ENCODE results near the gene TIMM22.

Gene TIMM22

GRCh38 chr17:1022278-1023024 is 25.5 kb downstream of the TIMM22 start:
- DNase-seq (ENCODE audit: low spot score): no peak

- DNase-seq (ENCODE audit: low spot score): no peak
Observed at GRCh38 chr17:1024076-1024475, 27.1 kb downstream of the TIMM22 start.

GRCh38 chr17:1025733-1026598 is 29.0 kb downstream of the TIMM22 start:
- no peak for DNase-seq (ENCODE audit: low spot score)

GRCh38 chr17:1026599-1026975 is 29.7 kb downstream of the TIMM22 start:
- no peak for DNase-seq (ENCODE audit: low spot score)

- no peak for DNase-seq (ENCODE audit: low spot score)
Observed at GRCh38 chr17:1027044-1027443, 30.1 kb downstream of the TIMM22 start.

GRCh38 chr17:1029196-1029921 is 32.4 kb downstream of the TIMM22 start:
- DNase-seq (ENCODE audit: low spot score): no peak

GRCh38 chr17:1029922-1030644 is 33.2 kb downstream of the TIMM22 start:
- DNase-seq (ENCODE audit: low spot score): no peak

- no peak for DNase-seq (ENCODE audit: low spot score)
Observed at GRCh38 chr17:1030684-1031532, 34.0 kb downstream of the TIMM22 start.

GRCh38 chr17:1031711-1032110 is 34.8 kb downstream of the TIMM22 start:
- no peak for DNase-seq (ENCODE audit: low spot score)

- no peak for DNase-seq (ENCODE audit: low spot score)
Observed at GRCh38 chr17:1032391-1032790, 35.5 kb downstream of the TIMM22 start.

GRCh38 chr17:1033503-1033902 is 36.6 kb downstream of the TIMM22 start:
- no peak for DNase-seq (ENCODE audit: low spot score)

GRCh38 chr17:1034652-1035210 is 37.8 kb downstream of the TIMM22 start:
- no peak for DNase-seq (ENCODE audit: low spot score)

GRCh38 chr17:1035546-1036170 is 38.7 kb downstream of the TIMM22 start:
- DNase-seq (ENCODE audit: low spot score): no peak

- no peak for DNase-seq (ENCODE audit: low spot score)
Observed at GRCh38 chr17:1036171-1036844, 39.4 kb downstream of the TIMM22 start.

- DNase-seq (ENCODE audit: low spot score): no peak
Observed at GRCh38 chr17:1036845-1037237, 39.9 kb downstream of the TIMM22 start.

- DNase-seq (ENCODE audit: low spot score): no peak
Observed at GRCh38 chr17:1037238-1037879, 40.4 kb downstream of the TIMM22 start.

- DNase-seq (ENCODE audit: low spot score): no peak
Observed at GRCh38 chr17:1038459-1039122, 41.7 kb downstream of the TIMM22 start.

- no peak for DNase-seq (ENCODE audit: low spot score)
Observed at GRCh38 chr17:1039123-1039507, 42.2 kb downstream of the TIMM22 start.

Measured in kidney capillary endothelial cell (primary cell).